NCI-H1105 (cell line): ENCODE results near the gene GALNT11.

ENCODE experiments used
- DNase-seq: peaks from one replicate; lab custom pipeline; 2025; lab: John Stamatoyannopoulos, UW

The GALNT11 gene

DNA sequence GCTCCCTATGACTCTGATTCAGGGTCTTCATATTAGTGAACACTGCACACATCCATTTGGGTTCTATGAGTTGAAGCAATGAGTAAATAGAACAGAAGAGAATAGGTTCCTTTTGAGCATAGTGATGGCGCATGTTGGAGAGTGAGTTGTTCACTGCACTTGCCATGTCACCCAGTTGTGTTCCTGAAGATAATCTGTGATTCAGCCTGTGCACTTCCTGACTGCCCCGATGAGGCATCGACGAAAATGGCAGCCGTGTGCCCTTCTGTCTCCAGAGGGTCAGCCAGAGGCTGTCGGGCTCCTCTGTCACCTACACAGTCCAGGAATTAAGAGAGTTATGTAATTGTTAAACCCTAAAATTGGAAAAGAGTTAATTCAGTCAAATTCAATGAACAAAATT, 94.7 kb downstream of the GALNT11 start:
- DNase-seq: no peak

DNA sequence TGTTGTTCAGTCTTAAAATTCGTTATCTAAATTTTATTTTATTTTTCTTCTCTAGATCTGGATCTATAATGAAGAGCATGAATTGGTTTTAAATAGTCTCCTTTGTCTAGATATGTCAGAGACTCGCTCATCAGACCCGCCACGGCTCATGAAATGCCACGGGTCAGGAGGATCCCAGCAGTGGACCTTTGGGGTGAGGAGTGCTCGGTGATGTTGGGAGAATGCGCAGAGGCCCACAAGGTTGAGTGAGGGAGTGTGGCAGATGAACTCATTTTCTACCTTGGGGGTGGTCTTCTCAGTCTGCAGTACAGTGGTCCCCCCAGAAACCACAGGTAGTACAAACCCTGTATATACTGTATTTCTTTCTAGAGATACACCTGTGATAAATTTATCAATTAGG, 95.3 kb downstream of the GALNT11 start:
- DNase-seq: no peak

DNA sequence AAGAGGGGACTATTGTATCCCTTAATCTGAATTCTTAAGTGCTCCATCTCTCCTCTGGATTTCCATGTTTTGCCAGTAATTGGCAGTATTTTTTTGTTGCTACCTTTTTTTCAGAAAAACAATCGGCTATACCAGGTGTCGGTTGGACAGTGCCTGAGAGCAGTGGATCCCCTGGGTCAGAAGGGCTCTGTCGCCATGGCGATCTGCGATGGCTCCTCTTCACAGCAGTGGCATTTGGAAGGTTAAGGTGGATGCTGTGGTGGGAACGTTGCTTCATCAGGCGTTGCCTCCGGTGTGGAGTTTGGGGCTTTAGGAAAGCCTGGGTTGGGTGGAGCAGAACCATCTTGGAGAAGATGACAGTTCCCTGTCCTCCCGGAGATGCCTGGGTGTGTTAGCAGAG, 96.0 kb downstream of the GALNT11 start:
- DNase-seq: no peak

DNA sequence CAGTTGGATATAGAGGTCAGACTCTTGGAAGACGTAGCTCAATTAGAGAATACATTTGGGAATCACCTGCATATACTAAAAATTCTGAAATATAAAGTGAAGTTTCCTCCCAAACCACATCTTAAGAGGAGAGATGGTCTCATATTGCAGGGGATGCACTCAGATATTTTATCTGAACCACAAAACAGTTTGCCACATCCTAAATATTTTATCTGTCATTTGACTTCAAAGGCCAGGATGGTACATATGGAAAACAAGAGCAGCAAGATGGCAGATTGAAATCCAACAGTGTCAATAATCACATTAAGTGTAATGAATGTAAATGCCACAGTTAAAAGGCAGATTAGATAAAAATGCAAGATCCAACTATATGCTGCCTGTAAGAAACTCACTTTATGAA, 97.1 kb downstream of the GALNT11 start:
- DNase-seq: no peak

DNA sequence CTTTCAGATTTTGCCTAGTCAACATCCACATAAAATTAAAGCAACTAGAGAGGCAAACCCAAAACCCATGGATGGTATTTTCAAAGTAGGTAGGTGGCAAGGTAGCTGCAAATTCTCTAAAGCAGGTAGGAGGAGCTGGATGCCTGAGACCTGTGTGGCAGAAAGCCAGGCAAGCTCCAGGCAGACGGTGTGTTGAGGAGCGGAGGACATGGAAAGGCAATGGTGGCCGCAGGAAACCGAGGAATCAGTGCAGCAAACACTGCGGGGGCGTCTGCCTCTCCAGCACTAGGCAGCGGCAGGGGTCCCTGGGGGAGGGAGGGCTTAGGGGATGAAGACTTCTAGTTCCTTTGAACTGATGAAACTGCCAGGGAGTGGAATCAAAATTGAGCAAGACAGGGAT, 101.3 kb downstream of the GALNT11 start:
- DNase-seq: no peak

DNA sequence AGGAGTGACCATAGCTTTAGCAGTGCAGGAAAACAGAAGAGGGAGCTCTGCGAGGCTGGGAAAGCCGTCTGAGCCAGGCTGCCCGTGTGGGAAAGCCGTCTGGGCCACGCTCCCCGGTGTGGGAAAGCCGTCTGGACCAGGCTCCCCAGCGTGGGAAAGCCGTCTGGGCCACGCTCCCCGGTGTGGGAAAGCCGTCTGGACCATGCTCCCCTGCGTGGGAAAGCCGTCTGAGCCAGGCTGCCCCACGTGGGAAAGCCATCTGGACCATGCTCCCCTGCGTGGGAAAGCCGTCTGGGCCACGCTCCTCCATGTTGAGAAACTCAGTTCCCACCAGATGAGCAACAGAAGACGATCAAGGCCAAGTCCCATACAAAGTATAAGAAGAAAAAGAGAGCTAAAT, 101.8 kb downstream of the GALNT11 start:
- no peak for DNase-seq

DNA sequence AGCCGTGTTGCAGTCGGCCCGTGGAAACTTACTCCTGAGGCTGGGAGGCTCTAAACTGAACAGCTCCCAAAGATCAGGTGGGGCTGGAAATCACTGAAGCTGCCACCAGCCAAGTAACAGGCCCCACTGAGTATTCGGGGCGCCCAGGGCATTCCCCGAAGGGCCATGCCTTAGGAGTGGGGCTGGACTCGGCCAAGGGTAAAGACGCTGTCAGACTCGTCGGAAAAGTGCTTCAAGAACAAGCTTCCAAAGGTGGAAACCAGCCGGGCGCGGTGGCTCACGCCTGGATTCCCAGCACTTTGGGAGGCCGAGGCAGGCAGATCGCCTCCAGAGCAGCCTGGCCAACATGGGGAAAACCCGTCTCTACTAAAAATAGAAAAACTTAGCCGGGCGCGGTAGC, 102.8 kb downstream of the GALNT11 start:
- DNase-seq: no peak

DNA sequence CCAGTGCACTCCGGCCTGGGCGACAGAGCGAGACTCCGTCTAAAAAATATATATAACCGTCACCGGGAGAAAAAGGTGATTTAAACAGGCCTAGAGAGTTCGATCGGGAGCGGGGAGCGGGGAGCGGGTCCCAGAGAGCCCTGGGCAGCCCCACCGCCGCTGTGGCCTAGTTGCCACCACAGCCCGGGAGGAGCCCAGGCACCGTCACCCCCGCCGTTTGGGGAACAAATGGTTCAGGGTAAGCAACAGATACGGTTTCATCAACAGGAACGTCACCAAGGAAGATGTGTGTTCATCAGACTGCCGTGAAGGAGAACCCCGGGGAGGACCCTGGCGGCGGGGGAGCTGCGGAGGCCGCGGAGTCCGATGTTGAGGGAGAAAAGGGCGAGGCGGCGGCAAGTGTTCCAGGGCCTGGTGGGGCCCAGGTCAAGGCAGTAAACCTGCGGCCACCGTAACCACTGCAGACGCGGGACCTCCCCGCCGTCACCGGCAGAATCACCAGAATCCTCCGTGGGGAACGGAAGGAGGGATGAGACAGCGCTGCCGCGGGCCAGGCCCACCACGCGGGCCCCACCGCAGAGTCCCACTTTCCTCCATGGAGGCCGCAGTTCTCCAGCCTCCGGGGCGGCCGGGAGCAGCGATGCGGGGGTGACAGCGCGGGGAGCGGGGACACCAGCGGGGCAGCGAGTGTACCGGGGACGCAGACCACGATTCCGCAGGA, 103.4 kb downstream of the GALNT11 start:
- DNase-seq: no peak

DNA sequence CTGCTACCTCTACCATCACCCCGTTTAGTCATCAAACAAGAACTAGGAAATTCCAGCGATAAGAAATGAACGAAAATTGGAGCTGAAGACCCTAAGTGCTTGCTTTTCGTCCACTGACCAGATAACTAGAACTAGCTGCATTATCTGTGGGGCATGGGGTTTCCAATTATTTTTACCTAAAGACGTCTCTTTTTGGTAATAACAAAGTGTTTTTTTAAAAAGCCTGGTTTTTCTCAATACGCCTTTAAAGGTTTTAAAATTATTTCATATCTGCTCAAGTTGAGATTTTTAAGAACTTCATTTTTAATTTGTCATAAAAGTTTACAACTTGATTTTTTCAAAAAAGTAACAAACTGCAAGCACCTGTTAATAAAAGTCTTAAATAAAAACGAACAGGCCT, 104.2 kb downstream of the GALNT11 start:
- DNase-seq: no peak

DNA sequence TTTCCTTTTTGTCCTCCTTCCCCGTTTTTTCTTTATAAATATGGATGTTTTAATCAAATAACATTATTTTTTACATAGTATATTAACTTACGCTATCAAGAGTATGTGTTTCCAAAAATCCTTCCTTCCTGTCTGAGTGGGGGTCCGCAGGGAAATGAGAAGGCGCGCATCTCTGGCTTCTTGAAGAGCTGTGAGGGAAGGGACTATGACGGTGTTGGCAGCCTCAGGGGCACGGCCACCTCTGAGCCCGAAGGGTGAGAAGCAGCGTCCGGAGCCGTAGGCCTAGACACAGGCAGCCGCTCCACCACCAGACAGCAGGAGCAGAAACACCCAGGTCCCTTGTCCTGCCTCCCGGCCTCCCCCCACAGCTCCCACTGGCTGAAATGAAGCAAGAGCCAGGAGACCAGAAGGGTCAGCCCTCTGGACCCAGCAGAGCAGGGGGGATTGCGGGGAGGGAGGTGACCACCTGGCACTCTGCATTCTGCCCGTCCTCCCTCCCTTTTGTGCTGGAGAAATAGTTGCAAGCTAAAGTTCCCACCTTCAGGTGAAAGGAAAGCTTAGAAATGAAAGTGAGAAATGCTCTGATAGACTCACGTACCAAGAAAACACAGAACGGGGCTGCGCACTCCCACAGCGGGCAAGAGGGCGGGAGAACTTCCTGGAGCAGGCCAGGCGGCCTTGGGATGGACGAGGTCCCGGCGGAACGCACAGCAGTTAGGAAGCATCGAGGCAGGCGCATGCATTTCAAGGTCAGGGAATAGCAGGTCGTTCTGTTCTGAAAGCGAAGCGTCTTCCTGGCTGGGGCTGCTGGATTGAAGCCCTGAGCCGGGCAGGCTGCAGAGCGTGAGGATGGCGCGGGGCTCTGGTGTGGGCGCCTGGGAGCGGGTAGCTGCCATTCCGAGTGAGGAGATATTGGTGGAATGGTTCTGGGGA, 105.5 kb downstream of the GALNT11 start:
- DNase-seq: no peak

DNA sequence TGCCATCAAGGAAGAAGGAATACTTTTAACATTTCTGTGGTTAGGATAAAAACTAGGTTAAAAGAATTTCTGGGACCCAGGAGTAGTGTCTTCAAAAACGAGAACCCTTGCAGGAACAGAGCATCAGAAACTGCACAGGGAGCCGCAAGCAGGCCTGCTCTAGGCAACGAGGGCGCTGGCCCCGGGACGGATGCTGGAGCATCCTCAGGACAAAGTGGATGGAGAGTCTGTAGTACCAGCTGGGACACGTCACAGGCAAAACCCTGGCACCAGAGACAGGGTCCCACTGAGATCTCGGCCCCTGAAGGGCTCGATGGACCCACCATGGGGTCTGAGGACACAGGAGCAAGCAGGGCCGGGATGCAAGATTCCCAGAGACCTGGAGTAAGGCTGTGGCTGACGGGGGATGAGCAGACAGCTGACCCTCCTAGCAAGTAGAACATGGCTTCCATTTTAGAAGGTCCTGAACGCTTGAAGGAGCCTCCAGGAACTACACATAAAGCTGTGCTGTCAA, 106.6 kb downstream of the GALNT11 start:
- DNase-seq: no peak

DNA sequence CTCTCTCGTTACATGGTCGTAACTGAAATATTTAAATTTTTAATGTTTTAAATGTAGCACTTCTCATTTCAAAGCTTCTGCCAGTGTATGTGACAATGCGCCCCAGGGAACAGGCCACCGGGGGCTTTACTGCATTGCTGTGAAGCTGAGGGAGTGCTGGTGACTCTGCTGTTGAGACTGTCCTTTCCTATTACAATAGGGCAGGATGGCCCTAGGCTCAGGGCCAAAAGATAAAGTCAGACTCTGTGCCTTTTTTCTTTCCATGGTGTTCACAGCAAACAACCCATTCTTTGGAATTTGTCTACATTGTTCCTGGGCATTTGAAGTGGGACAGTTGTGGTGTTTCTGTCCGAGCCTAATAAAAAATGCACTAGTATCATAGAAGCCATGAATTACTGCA, 107.3 kb downstream of the GALNT11 start:
- DNase-seq: no peak

DNA sequence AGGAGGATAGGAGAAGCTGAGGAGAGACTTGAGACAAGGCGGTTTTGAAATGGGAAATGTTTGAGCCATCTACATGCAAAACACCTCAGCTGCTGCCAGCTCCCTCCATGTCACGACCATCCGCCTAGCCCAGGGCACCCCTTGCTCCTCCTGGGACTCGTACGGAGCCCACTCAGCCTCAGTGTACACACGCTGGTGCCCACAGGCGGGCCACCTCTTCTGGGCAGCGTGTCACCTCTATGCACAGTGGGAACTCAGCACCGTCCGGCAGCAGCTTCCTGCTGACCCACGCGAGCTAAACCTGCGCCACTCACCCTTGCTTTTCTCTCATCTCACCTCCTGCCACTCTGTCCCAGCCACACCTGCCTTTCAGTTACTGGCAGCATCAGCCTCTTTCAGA, 108.3 kb downstream of the GALNT11 start:
- DNase-seq: no peak

DNA sequence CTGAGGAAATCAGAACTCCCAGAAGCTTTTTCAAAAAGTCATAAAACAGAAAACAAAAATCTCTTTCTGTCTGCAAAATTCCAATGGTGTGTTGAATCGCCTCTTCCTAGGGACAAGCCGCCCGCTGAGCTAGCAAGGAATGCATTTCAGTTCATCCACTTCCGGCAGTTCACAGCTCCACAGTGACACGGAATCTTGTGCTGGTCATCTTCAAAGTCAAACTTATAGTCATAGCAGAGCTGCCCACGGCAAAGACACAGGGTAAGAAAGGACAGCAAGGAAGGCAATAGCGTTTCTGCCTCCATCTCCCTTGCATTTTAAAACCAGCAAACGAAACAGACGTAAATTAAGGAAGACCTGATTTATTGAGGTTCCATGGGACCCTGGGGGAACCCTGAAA, 111.2 kb downstream of the GALNT11 start:
- DNase-seq: no peak

DNA sequence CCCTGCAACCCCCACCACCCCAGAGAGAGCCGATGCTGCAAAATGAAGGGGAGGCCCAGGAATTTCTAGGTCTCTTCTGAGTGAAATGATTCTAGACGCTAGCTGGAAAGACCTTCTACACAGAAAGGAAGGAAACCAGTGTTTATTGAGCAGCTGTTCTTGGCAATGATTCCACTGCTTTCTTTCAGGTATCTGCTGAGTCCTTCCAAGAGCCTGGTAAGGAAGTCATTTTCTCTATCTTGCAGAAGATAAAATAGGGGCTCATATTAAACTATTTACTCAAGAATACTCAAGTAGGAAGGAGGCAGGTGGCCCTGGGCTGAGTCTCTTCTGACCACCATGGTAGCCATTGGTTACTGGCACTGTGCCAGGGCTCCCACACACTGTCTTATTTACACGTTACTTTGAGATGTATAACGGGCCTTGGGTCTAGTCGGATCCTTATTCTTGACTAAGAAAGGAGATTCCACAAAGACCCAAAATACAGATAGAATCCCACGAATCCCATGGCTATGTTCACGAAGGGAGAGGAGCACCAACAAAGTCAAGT, 112.1 kb downstream of the GALNT11 start:
- DNase-seq: no peak

DNA sequence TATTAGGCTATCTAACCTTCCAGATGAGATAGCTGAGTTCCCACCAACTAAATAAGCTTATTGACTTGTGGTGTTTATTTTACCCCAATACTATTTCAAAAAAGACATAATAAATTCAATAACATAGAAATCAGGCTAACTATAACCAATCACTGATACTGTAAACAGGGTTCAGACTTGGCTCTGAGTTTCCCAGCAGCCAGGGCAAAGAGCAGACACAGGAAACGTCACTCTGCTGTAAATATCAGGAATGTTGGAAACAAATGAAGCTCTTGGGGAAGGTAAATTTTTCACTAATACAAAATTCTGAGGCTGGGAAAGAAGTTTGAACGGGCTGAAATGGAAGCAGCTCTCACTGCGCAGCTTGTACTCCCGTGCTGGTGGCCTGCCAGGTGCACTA, 114.6 kb downstream of the GALNT11 start:
- DNase-seq: no peak

DNA sequence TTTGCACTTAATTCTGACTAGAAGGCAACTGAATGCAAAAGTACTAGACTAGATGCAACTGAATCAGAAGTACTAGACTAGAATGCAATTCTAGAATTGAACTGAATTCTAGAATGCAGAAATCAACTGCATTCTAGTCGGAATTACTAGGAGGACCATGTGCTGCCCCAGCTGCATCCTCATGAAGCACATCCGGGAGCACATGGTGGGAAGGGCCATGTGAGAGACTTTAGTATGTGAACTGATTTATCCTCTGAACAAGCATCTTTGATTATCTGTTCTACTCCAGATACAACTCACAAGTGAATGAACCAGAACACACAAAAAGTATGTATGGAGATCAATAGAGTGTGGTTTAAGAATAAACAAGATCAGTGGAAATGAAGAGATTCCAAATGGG, 115.1 kb downstream of the GALNT11 start:
- no peak for DNase-seq

DNA sequence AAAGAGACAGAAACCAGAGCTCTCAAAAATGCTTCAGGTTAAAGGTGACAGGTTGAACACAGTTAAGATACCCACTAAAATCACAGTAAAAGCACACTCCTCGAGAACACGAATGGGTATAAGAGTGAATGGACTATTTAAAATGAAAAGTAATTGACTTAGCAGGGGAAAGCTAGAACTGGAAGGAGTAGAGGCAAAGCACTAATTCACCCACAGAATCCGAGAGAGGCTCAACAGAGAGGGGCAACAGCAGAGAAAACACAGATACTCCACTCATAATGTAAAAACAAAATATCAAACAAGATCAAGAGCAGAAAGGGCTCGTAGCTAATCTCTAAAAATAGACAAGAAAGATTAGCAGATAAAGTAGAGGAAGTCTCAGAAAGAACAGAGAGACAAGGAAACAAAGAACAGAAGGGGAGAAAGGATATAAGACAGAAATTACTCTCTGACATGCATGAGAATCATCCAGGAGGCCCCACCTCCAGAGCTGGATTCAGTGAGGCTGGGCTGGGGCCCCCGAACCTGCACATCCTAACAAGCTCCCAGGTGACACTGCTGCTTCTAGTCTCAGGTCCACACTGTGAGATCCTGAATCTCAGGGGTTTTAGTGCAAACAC, 117.6 kb downstream of the GALNT11 start:
- no peak for DNase-seq

DNA sequence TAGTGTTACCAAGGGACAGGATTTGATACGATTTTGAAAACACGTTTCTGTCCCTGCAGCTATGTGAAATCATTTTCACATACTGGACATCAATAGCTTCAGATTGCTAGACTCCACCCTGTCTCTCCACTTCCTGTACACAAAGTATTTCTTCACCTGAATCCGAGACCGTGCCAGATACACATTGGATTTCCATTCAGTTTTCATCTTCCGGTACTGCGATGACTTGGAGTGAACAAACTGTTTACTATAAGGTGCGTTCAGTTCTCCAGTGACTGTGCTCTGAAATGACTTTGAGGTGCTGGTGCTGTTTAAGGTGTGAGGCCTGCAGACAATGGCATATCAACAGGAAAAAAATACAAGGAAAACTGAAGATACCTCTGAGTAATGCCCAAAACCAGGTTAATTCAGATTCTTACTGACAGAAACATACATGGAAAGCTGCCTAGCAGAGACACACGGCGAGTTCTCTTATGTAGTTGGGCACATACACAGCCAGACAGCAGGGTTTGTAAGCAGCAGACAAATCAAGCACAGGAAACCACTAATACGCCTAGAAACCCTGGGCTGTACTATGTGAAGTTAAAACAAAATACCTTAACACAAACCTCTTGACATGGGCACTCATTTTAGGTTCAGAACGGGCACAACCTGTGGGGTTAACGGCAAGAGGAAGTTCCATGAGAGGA, 119.2 kb downstream of the GALNT11 start:
- no peak for DNase-seq

DNA sequence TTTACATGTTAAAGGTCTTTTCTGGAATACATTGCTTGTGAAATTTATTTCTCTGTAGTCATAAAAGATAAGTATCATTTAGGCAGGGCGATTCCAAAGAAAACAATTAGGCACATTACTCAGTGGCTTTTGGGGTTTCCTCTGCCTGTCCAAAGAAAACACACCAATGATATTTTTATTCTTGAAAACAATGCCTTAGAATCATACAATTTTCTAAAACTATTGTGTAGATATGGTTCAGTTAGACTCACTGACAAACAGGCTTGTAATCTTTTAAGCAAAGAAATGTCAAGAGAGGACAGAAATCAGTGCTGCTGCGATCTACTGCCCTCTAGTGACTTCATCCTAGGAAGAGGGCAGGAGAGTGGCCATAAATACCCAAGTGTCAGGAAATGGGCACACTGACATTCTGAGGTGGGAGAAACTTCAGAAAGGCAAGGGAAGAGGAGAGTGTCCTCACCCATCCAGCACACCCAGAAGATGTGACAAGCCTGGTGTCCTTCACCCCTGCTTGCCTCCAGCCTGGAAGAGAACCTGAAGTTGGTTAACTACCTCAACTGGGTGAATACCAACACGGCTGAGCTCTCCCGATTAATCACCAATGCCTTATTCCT, 120.5 kb downstream of the GALNT11 start:
- no peak for DNase-seq

DNA sequence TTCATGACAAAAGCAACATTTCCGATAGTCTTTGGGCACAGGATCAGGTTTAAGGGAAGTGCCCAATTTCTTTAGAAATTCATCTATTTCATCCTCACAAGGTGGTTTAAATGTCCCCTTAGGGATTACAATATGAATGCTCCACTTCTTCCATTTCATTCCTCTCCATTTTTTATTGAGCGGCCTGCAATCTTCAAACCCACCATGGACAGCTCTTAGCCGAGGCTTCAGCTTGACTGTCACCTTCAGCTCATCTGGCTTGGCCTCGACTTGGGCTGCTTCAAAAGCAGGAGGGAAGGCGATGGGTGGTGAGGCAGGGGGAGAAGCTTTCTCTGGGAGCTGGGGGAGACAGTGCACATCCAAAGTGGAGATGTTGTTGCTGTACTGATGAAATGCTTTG, 123.2 kb downstream of the GALNT11 start:
- DNase-seq: no peak
